Activated T-cell treated with anti-CD3 and anti-CD28 coated beads, Interleukin-2, amount 50 U/mL, for 1 hour (primary cell): ENCODE results near the gene HLA-DOA.
A peak's percentile ranks its signal among the peaks of the same experiment; 100 is the strongest.

Source experiments
- DNase-seq: peaks from one replicate; pipeline ENCODE4 v3.0.0-alpha.2; 2020

The HLA-DOA gene

DNA sequence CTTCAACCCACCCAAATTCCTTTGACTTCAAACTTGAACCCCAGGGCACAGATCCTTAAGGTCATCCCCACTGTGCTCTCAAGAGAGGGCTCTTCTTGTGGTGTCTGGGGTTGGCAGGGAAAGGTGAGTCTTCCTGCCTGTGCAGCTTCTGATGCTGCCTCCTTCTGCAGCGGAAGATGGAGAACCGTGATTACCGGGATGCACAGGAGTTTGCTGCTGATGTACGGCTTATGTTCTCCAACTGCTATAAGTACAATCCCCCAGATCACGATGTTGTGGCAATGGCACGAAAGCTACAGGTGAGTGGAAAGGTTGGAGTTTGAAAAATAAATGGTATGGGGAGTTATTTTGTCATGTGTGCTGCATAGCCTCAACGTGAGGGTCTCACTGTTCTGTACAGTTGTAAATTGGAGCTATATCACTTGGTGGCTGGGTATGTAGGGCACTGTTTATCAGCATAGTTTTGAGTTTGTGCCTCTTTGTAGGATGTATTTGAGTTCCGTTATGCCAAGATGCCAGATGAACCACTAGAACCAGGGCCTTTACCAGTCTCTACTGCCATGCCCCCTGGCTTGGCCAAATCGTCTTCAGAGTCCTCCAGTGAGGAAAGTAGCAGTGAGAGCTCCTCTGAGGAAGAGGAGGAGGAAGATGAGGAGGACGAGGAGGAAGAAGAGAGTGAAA, 32.0 kb downstream of the HLA-DOA start:
- no peak for DNase-seq

DNA sequence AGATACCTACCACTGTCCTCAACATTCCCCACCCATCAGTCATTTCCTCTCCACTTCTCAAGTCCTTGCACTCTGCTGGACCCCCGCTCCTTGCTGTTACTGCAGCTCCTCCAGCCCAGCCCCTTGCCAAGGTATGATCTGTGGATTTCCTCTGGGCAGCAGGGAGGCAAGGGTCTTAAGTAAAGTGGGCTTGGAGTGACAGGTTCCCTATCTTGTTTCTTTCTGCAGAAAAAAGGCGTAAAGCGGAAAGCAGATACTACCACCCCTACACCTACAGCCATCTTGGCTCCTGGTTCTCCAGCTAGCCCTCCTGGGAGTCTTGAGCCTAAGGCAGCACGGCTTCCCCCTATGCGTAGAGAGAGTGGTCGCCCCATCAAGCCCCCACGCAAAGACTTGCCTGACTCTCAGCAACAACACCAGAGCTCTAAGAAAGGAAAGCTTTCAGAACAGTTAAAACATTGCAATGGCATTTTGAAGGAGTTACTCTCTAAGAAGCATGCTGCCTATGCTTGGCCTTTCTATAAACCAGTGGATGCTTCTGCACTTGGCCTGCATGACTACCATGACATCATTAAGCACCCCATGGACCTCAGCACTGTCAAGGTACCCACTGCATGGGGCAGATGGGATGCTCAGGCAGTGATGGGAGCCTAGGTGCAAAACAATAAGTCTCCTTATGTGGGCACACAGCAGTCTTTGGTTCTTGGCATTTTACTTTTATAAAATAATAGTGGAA, 32.9 kb downstream of the HLA-DOA start:
- DNase-seq = no peak

DNA sequence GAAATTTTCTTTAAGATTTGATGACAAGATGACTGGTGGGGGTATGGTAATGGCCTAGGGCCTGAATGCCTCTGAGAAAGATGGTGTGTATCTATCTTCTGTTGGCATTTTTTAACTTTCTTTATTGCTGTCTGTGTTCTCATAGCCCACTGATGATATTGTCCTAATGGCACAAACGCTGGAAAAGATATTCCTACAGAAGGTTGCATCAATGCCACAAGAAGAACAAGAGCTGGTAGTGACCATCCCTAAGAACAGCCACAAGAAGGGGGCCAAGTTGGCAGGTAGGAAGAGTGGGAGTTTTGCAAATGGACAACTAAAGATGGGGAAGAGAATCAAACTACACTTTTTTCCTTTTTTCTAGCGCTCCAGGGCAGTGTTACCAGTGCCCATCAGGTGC, 33.5 kb downstream of the HLA-DOA start:
- DNase-seq = no peak

DNA sequence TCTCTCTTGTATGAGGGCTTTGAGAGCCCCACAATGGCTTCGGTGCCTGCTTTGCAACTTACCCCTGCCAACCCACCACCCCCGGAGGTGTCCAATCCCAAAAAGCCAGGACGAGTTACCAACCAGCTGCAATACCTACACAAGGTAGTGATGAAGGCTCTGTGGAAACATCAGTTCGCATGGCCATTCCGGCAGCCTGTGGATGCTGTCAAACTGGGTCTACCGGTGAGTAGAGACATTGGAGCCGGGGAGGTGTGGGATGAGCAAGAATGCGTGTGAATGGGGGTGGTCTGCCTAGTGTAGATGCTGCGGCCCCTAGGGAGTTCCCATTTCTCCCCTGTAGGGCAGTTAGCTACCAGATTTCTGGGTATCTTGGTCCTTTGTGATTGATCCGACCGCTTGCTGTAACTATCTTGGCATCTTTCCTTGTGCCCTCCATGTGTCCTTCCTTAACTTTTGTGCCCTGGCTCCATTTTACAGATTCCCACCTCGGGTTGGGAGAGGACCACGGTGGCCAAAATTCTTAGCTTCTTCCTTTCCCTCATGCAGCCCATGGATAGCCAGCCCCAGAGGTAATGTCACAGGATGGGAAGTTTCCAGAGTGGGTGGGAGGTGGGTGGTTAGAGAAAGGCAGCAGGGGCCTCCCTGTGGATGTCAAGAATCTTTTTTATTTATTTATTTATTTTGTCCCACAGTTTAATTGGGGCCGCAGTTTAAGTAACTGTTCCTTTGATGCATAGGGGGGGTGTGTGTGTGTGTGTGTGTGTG, 34.7 kb downstream of the HLA-DOA start:
- DNase-seq = no peak

DNA sequence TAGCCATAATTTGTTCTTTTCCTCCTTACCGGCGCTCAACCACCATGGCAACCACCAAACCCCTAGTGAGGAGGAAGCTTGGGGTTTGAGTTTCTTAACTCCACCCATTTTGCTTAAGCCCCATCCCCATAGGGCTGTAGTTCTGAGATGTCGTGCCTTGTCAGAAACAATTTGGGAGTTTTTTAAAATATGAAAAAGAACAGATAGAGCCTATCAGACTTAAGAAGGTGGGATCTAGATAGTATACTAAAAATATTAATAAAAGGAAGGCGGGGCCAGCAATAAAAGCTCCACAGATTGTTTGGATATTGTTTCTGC, 35.4 kb downstream of the HLA-DOA start:
- no peak for DNase-seq

DNA sequence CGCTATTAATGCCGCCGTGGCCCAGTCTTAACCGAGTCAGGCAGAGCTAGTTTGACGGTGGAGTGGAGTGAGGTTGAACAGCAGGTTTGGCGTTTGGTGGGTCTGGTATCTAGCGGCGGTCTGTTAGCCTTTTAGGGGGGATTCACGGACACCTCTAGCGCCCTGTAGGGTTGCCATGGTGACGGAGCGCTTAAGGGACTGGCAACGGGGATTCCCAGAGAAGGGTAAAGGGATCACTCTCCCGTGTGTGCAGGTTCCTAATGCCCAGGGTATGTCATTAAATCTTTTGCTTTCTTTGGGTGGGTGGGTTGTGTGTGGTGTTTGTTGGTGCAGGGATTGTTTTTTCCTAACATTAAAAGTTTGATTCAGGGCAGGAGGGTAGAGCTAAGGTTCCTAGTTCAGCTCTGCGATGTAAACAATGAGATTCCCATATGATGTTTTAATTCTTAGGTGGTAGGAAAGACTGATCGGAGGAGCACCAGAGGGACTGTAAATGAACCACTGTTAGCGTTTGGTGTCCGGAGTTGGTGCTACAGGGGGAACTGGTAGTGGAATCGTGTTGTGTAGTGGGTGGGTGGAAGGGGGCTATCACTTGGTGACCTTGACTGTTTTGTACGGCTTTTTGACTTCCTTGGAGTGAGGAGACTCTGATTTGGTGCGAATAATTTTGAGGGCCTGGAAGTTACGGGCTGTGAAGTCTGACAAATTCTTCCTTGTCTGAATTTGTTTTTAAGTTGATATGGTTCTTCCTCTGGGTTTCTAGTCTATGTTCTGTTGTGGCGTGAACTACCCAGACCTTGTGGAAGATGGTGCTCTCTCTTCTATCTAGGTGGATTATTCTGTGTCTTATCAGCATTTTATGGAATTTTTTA, 36.0 kb downstream of the HLA-DOA start:
- no peak for DNase-seq

GRCh38 chr6:32972353-32973143, 36.8 kb downstream of the HLA-DOA start:
- DNase-seq = no peak

DNA sequence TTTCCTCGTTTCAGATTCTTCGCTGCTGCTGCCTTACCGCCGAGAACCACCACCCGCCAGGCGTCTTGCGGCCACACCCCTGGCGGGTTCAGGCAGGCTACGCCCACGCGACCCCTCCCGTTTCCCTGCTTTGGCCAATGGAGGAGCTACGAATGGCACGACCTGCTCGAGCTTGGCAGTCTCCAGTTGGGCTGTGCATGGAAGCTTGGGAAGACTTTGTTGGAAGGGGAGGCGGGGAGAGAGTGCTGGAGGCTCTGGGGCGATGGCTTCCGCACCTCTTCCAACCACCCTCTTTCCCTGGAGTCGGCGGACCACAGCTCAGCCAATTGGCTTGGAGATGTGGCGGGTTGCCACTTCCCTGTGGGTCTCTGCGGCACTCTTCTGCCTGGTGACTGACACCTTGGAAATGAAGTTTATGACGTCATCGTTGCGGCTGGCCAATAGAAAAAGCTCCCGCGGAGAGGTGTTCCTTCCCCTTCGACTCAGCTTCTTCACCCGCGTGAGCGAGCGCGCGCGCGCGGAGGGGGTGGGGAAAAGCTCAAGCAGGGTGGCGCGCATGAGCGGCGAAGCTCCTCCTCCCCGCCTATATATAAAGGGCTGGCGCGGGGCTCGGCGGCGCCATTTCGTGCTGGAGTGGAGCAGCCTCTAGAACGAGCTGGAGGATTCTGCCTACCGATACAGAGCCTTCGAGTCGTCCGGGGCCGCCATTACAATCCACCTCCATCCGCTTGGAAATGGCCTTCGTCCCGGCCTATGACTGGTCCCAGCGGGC, 37.6 kb downstream of the HLA-DOA start:
- peak; percentile 99 for DNase-seq

GRCh38 chr6:32971242-32971580, 38.2 kb downstream of the HLA-DOA start:
- DNase-seq = no peak

- peak; percentile 76 for DNase-seq
These were observed 38.8 kb downstream of the HLA-DOA start for GRCh38 chr6:32970413-32971241.

DNA sequence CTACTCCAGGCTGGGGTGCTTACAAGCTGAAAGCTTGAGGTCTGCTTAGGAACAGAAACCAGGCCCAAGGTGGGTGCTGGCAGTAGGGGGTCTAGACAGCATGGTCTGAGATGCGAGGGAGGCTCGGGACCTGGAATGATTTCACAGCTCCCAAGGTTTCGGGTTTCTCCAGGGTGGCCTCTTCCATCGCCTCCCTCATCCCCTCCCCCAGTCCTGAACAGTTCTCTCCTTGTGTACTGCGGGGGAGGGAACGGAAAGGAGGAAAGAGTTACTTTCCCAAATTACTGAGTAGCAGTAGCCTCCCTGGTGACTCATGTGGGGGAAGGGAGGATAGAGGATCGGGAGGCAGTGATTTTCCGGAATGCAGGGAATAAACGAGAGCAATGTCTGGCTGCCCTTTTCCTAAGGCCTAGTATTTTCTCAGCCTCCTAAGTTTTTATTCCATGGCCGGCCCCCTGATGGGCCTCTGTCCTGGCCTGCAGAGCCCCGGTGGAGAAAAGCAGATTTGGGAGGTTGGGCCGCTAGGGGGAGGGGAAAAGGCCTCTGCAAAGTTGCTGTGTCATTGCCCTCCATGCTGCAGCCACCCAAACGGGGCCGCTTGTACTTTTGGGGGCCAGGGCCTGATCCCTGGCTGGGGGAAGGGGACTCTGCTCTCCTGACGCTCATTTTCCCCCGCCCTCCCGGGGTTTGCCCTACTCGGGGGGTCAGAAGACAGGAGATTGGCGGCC, 39.5 kb downstream of the HLA-DOA start:
- peak; percentile 71 for DNase-seq

DNA sequence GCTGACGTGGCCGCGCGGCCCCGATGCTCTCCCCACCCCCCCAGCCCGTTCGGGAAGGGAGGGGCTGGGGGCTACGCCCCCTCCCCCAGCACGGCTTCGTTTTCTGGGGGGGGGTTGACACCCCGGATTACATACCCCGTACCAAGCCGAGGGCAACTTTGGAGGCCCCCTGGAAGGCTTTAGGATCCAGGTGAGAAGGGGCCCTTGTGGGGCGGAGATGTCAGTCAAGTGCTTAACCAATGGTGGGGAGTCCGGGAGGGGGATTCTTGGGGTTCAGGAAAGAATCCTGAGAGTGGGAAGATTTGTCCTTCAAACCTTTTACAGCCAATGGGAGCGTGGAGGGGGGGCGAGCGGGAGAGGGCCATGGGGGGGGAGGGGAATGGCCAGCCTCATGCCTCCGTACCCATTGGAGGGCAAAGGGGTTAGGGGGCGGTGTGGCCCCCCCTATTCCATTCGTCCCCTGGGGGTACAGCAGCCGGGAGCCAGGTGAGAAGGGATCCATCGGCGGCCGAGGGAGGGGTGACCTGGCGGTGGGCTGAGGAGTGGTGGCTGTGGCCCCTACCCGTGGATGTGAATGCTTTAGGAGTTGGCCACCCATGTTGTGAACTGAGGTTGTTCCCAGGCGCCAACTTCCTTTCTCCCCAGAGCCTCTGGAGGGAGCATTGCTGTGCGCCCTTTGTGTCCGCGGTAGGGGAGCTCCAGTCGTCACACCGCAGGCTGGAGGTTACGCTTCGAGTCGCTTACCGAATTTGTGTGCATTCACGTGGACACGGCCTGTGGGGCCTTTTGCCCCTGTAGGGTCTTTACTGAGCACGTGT, 40.3 kb downstream of the HLA-DOA start:
- peak; percentile 63 for DNase-seq

DNA sequence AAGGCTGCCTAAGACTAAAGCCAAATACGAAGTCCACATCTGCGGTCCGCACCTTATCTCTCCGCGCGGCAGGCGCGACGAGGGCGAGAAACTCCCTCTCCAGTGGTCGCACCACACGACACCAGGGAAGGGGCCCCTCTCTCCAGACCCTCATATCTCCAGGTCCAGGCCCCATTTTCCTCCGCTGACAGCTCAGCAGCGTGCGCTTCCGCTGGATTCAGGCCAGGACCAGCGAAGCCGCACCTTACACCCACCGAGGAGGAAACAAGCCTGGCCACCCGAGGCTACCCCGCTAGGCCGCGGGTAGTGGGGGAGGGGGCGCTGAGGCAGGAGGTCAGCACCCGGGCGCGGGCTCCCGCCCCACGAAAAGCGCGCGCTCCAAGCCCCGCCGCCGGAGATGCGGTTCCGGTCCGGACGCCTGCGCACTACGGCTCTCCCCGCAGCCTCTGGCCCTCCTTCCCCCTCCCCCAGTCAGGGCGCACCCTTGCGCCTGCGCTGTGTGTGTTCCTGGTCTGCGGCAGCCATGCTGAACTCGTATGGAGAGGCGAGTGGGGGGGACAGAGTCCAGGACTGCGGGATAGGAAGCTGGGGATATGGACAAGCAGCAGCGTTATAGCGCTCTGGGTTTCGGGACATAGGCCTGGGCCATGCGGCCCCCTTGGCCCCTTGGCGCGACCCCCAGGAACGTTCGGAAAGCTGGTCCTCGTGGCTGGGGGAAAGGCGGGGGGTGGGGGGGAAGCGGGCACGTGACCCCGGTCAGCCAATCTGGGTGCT, 41.1 kb downstream of the HLA-DOA start, which contains the start of gene BRD2:
BRD2 (plus strand) TSS at position 502 of the 774 bp plus-strand sequence. CDS start 4,305 bp downstream, outside the sequence.
- peak; percentile 95 for DNase-seq

DNA sequence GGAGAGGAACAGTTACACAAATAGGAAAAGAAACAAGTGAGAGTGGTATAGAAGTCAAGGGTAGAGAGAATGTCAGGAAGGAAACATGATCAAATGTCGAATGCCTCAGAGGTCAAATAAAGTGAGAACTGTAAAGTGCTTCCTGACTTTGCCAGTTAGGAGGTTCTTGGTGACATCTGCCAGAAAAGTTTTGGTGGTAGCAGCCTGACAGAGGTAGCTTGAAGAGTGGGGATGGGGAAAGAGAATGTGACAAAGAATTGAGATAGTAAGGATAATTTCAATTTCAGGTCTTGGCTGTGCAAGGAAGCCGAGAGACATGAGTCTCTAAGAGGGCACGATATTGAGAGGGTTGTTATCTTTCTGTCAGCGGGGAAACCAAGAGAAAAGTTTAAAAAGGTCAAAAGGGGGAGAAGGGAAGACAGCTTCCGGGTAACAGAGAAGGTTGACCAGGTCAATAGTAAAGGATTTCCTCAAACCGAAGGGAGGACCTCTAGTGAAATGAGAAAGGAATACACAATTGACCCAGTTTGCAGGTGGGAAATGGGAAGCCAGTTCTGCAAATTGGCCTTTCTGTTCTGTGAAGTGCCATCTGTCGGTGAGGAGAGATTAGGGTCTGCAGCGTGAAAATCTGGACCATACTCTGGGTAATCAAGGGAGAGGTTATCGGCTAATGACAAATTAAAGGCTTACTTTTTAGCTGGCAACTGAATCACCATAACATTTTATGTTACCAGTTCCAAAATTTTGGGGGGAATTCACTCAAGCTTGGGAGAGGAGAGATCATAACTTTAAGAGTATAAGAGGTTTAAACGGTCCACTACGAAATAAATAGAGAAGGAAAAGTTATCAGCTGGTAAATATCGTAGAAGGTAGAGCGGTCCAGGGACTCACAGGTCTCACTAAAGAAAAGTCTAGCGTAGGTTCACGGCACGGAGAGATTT, 42.0 kb downstream of the HLA-DOA start:
- no peak for DNase-seq

DNA sequence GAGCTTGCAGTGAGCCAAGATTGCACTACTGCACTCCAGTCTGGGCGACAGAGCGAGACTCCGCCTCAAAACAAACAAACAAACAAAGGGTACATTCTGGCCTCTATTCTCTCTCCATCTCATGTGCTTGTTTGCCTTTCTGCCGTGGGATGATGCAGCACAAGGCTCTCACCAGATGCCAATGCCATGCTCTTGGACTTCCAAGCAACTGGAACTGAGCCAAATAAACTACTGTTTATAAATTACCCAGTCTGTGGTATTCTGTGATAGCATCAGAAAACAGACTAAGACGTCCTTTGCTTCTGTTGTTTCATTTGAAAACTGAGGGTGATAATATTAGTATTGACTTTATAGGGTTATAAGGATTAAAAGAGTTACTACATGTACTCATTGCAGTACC, 44.6 kb downstream of the HLA-DOA start:
- no peak for DNase-seq

GRCh38 chr6:32963866-32964265, 45.5 kb downstream of the HLA-DOA start:
- no peak for DNase-seq
